GM21576 (cell line): Measurements from ENCODE around the gene DYRK1B.

ENCODE experiments used
- ATAC-seq: cut with Tn5 transposase; IDR thresholded peaks from one replicate; pipeline ENCODE4 v1.9.1; 2021; ENCODE audit warnings: mild to moderate bottlenecking, moderate library complexity; ENCODE audit not compliant: unreplicated experiment

Gene DYRK1B

DNA sequence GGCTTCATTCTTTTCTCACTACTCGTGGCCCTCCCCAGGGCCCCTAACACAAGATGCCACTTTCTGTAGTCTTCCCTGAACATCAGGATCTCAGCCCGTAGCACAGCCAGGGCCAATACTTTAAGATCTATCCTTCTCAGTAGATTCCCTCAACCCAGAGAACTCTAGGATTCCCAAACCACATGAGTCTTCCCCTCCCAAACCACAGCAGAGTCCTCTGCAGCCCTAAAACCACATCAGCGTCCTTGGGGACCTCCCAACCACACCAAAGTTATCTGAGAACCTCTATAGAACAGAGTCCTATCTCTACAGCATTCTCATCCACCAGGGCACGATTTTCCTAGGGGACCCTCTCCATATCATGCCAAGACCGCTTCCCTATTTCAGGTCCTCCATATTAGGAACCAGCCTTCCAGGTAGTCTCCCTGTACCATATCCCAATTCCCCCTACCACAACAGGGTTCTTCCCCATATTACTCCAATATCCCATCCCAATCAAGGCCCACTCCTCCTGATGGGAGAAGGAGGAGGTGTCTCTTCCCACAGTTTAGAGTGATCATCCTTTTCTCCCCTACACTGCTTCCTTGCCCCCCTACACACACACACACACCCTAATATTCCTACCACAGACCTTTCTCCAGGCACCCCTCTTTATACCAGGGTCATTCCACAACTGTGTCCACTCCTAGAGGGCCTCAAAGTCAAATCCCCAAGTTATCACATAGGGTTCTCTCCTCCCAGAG lies 1.4 kb downstream of the DYRK1B start:
- no peak for ATAC-seq

DNA sequence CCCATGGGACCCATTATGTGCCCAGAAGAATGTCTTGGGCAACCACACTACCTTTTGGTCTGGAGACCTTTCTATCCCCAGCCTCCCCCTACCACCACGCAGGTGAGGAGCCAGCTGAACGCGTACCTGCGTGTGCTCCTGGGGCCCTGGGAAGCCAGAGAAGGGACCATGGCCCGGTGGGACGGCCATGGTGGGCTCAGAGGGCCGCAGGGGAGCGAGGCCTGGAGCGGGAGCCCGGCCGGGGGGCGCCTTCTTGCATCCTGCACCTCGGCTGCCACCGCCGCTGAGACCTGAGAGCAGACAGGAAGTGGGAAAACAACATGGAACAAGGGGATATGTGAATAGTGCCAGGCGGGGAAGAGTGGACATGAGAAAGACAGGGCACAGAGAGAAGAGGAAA lies 2.3 kb downstream of the DYRK1B start:
- no peak for ATAC-seq

DNA sequence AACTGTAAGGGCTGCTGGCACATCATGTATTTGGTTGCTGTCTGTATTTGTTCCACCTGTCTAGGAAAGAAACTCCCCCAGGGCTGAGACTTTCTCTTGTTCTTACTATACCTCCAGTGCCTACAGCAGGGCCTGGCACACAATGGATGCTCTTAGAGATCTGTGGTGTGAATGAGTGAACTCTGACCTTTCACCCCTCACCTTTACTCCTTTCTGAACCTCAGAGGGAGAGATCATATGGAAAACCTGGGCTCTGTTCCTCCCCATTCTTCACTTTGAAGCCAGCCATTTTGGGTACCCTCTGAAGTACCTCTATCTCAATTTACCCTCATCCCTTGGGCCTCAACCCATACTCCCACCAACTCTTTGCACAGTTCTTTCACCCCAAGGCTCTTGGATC lies 3.1 kb downstream of the DYRK1B start:
- ATAC-seq: no peak

DNA sequence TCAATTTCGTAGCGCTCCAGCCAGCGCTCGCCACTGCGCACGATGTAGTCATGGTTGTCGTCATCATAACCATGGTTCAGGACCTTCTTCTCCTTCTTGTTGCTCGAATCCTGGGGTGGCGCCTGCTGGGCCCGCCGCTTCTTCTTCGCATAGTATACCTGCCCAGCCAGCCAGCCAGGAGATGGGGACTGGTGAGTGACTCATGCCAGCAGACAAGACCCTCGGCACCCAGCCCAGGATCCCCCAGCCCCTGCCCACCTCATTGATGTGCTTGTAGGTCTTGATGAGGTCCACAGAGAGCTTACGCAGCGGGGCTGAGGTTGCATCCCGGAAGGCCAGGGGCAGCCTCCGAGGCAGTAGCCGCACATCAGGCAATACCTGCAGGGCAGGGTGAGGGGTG lies 3.6 kb downstream of the DYRK1B start:
- no peak for ATAC-seq

DNA sequence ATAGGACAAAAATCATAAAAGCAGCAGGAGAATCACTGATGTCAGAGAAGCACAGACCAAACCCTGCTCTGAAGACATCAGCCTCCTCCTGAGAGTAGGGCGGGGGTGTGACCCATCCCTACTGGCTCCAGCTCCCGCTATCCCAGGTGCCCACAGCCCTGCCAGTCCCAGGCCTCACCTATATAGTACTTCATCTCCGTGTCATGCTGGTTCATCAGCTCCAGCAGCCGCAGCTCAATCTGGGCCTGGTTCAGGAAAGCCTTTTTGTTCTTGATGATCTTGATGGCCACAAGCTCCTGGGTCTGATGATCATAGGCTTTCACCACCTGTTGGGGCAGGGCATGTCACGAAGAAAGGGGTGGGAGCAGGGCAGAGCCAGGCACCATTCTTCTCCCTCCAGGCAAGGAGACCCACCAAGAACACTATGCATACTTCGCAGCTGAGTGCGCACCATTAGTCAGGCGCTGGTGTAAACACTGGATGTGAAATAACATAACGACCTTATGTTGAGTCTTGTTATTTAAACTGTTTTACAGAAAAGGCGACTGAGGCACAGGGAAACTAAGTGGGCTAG lies 4.2 kb downstream of the DYRK1B start:
- ATAC-seq: no peak

DNA sequence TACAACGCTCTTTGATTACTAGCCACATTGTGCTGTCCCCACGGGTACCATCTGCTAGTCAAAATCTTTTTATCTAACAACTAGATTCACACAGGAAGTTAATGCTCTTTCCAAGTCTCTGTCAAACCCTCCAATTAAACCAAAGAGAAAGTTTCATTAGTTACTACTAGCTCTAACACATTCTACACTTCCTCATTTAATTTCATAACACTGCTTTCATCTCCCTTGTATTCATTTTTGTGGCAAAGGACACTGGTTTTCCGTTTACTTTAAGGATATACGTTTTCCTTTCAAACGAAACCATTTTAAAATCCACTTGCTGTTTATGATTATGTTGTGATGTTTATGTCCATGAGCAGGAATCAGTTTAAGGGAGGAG lies 5.3 kb downstream of the DYRK1B start:
- no peak for ATAC-seq

DNA sequence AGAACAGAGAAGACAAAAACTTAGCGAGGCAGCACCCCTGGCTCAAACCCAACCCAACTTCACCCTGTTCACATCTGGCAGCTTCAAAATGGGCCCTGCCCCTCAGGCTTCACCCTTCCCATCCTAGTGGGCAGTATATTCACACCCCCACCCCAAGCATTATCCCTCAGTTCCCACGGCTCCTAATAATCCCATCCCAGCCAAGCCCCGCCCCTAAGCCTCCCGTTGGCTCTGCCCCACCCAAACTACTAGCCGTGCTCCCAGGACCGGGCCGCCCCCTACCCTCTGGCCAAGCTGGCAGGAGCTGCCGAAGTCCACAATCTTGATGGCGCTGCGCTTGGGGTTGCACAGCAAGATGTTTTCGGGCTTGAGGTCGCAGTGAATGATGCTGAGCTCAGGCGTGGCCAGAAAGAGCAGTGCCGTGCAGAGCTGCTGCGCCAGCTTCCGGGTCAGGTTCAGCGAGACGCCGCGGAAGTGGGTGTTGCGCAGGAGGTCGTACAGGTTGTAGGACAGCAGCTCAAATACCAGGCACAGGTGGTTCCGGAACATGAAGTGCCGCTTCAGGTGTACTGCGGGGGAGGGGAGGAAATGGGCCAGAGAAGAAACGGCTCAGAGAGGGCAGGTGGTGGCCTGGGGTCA lies 5.8 kb downstream of the DYRK1B start:
- no peak for ATAC-seq

DNA sequence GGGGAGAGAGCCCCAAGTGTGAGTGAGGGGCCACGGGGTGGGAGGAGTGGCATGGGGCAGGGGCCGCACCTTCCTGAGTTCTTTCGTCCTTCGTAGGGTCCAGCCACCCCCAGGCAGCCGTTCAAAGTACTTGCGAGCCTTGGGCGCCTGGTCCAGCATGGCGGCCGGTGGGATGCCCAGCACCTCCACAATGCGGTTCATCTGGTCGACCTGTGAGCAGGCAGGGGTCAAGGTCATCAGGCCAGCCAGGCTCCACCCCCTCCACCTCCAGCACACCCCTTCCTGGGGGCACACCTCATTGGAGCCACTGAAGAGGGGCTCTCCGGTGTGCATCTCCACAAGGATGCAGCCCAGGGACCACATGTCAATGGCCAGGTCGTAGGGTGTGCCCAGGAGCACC lies 6.7 kb downstream of the DYRK1B start:
- no peak for ATAC-seq

DNA sequence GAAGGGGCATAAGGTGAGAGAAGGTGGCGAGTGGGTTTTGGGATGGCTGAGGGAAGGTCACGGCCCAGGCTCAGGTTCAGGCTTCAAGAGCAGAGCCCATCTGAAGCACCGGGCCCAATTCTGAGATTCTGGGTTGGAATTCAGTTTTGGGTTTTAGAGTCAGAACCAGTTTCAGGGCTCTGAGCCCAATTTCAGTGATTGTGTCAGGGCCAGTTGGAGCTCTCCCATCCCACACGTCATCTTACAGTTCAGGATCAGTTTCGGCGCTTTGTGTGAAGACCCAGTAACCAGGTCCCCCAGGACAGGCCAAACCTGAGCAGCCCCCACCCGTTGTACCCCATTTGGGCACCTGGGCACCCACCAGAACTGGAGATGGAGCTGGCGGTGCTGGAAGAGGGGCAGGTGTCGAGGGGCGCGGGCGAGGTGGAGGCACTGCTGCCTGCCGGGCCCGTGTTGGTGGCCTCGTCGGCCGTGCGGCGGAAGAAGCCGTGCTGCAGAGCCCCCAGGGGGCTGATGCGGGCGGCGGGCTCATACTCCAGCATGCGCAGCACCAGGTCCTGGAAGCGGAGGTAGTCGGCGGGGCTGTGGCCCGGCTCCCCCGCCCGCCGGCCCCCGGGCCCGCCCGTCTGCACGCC lies 7.5 kb downstream of the DYRK1B start:
- ATAC-seq: no peak

DNA sequence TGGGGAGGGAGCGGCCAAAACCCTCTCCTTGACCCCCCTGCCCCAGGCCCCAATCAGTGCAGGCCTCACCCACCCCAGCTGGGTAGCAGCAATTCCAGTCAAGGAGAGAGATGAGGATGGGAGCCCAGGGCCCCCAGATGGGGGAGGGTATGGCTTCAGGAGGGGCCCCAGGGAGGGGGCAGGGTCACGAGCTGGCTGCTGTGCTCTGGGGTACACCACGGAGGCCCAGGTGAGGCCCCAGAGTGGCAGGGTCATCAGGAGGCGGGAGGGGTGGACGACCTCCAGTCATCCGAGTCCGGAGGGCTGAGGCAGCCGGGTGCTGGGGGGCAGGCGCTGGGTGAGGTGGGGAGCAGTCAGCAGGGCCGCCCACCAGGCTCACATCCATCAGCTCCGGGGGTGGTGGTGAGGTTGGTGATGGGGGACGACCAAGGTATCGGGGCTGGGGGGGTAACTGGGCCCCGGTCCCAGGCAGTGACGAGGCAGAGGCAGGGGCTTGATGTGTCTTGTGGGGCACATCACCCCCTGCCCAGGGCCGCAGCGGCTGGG lies 8.4 kb downstream of the DYRK1B start:
- no peak for ATAC-seq

DNA sequence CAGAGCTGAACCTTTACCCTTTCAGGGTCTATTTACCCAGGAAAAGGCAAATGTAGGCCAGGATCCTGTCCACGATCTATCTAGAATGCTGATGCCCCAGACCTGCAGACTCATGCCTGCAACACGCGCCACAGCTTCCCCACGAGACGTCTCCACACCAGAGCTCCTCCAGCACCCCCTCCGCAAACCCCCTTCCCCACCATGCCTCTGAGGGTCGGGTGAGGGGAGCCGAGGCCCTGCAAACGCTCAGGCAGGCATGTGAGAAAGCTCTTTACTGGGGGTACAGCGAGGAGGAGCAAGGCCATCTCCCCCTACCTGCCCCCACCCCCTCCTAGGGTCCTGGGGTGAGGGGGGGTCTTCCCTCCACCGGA lies 8.9 kb downstream of the DYRK1B start:
- ATAC-seq: no peak

DNA sequence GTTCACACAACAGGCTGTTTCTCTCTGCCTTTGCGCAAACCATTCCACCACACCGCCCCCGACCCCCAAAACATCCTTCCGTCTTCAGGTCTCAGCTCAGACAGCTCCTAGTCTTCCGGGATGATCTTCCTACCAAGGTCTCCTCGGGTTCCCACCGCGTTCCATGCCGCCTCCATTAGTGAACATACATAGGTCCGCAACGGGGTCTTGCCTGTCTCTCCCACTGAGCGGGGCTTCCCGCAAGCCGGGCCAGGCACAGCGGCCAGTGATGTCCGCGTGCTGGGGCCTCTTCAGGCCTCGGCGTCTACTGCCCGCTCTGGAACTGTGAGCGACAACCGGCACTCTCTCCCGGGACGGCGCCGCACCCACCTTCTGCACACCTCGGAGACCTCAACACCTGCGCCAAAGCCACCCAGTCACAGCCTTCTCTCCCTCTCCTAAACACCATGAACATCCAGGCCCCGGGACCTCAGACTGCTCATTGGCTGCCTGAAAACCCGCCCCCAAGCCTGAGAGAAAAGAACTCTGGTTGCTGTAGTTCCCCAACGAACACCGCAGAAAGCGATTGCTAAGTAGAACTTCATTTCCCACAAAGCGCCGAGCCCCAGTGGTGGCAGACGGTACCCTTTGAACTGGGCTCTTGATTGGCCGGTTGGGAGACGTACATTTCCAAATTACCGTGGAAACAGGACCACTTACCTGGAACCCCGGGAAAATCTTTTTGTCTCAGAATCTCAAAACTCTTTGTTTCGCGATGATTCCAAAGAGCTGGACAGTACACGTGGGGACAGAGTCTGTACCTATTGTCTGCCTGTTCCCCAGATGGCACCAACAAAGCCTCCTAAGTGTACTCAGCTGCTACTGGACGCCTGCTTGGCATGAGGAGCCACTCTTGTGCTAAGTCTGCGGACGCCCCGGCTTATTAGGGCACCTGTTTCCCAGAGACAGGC lies 9.5 kb downstream of the DYRK1B start:
- ATAC-seq: peak; percentile 84

DNA sequence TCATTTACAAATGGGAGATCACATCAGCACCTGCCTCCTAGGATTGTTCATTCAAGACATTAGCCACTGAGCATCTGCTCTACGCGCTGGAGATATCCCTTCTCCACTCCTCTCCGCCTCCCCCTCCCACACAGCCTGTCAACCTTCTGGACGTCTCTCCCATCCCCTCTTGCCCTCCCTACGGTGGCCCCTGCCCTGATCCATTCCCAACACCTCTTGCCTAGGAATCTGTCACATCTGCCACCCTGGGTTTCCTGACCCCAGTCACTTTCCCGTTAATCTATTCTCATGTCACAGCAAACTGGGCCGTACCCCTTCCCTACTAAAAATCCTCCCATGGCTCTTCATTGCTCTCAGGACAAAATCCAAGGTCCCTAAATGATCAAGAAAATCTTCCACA lies 10.3 kb downstream of the DYRK1B start:
- no peak for ATAC-seq

DNA sequence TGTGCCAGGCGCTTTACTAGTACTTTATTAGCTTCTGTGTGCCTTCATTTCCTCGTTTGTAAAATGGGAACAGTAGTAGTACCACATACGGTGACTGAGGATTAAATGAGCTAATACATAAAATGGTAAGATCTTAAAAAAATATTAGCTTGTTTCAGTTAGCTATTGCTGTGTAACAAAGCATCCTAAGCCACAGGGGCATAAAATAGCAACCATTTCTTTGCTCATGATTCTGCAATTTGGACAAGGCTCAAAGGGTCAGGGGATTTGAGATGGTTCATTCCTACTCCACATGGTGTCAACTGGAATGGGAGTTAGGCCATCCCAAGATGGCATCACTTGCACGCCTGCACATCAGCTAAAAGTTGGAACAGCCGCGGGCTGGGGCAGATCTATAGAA lies 13.3 kb downstream of the DYRK1B start:
- no peak for ATAC-seq

DNA sequence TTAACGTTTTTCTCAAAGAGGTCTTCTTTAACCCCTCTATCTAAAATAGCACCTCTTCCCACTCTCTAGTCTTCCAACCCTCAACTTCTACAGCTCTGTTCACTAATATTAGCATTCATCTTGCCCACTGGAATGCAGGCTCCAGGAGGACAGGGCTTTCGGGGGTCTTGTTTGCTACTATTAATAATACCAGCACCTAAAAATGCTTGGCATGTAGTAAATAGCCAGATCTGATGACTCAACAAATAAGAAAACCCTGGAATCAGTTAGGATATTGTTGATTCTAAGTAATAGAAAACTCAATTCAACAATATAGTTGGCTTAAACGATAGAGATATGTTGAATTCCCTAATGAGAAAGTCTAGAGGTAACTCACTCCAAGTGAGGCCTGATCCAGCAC lies 14.2 kb downstream of the DYRK1B start:
- ATAC-seq: no peak

DNA sequence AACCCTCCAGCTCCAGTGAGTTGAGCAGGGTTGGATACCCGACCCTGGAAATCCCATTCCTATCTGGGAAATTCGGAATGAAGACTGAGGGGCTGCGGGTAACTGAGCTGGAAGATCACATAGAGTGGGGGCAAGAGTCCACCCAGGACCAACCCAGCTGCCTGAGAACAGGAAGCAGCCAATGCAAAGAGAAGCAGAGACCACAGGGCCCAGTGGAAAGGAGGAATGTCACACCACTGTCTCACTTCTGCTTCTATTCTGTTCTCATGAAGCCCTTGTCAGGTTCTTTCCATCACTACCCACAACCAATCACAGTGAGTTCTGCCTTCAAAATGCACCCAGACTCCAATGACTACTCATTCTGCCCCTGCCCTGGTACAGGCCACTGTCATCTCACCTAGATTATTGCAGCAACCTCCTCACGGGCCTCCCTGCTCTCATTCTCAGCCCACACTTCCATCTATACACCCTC lies 15.3 kb downstream of the DYRK1B start:
- ATAC-seq: no peak

DNA sequence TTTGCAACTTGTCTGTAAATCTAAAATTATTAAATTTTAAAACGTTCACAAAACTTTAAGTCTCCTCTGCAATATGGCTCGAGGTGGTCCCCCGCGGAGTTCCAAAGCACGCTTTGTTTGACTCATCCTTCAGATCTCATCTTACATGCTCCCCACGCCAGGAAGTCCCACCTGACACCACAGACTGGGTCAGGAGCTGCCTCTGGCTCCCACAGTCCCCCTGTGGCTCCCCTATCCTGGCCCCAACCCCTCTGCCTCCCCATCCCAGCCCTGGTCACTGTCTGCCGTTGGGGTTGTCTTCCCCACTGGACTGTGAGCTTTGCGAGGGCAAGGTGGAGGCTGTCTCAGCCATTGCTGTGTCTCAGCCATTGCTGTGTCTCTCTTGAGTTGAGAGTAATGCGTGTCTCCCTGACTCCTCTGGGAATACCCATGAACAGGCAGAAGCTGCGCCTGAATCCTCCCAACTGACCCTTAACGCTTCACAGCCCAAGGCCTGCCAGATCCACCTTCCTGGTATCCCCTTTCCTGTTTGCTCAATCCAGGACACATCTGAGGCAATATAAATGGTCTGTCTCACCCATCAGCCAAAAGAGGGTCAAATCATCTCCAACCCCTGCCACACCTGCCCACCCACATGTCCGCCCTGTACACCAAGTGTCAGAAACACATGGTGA lies 15.9 kb downstream of the DYRK1B start:
- ATAC-seq: no peak

DNA sequence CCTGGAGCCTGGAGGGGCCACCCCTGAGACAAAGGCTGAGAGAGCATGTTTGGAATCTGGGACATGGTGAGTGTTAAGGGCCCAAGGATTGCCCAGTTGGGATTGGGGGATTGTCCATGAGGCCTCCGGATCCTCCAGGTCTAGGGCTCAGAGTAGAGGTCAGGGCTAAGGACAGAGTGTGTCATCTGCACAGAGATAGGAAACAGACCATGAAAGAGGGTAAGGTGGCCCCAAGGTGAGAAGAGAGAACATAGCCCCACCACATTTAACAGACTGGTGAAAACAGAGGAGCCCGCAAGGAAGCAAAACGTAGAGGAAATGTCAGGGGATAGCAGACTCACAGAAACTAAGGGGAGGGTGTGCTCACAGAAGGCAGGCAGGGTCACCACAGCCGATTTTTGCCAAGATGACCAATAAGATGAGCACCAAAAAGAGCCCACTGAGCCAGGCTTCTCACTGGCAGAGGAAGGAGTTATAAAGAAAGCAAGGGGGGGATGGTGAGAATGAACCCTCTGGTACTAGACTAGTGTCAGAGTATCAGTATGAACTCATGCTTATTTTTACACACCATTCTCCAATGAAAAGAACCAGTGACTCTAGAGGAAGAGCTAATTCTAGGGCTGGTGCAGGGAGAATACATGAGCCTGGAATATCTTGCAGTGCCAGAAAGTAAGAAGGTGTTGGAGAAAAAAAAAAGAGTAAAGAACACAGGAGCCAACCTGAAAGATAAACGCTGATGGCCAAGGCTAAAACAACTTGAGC lies 17.5 kb downstream of the DYRK1B start:
- no peak for ATAC-seq

DNA sequence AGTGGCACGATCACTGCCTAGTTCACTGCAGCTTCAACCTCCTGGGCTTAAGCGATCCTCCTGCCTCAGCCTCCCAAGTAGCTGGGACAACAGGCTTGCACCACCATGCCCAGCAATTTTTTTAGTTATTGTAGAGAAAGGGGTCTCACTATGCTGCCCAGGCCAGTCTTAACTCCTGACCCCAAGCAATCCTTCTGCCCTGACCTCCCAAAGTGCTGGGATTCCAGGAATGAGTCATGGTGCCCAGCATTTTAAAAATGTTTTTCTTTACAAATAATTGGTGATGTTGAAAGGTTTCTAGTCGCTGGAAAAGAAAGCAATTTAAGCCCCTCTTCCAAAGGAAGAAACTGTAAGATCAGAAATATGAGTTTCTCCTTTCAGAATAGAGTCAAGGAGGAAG lies 19.4 kb downstream of the DYRK1B start:
- no peak for ATAC-seq
